Thoracic aorta (tissue), 2 donors: ENCODE data around the gene CFAP97D2. TPM values are rescaled to one million over a fixed set of nuclear protein-coding genes. Genes with fewer than 3 reads are reported as not detected.

Source experiments
- ATAC-seq: fragments of 150-250 bp; one replicate; pipeline ENCODE4 v1.8.0; 2017; ENCODE audit warnings: low read depth; ENCODE audit not compliant: insufficient number of reproducible peaks, low FRiP score
- DNase-seq: peaks from one replicate; pipeline ENCODE4 v3.0.0-alpha.2; 2020; ENCODE audit warnings: low spot score
- H3K27ac ChIP-seq, 2 donors: fragments of 200-600 bp; sonication (generic); 1 replicate in 1 of 2; 2 replicates in 1 of 2; pipeline ENCODE4 v1.5.1; 2016; ENCODE audit warnings: mild to moderate bottlenecking in 2 of 2, moderate library complexity in 2 of 2
- H3K27me3 ChIP-seq: fragments of 200-600 bp; sonication (generic); replicated peaks from 2 replicates; pipeline ENCODE4 v1.6.0; 2016; ENCODE audit warnings: mild to moderate bottlenecking; ENCODE audit not compliant: insufficient read depth
- H3K36me3 ChIP-seq: fragments of 200-600 bp; sonication (generic); one replicate; pipeline ENCODE4 v1.5.1; 2016
- H3K4me1 ChIP-seq, 2 donors: fragments of 200-600 bp; sonication (generic); 1 replicate in 1 of 2; 2 replicates in 1 of 2; pipeline versions ENCODE4 v1.5.1 to v1.6.0; 2016; ENCODE audit warnings: low read depth in 2 of 2, mild to moderate bottlenecking in 1 of 2; ENCODE audit not compliant: control insufficient read depth in 1 of 2
- H3K4me3 ChIP-seq: fragments of 200-600 bp; sonication (generic); 2 replicates; pipeline ENCODE4 v1.5.1; 2016; ENCODE audit warnings: mild to moderate bottlenecking
- H3K9me3 ChIP-seq: fragments of 200-600 bp; sonication (generic); 2 replicates; pipeline ENCODE4 v1.5.1; 2016
- total RNA-seq, 2 donors: library from RNA; depleted of rRNA; stranded (reverse); fragments of >200 nt; gene quantifications; one replicate each; pipeline versions ENCODE4 v1.1.0 to v1.2.3, GENCODE V29; 2016
- TF ChIP-seq, protein P1 (sequence below): fragments of 200-600 bp; sonication (generic); IDR thresholded peaks from one replicate; pipeline ENCODE4 v1.5.1; 2019; ENCODE audit warnings: antibody characterized with exemption

Gene CFAP97D2
- total RNA-seq, 2 donors from 2014 or later: not detected

DNA sequence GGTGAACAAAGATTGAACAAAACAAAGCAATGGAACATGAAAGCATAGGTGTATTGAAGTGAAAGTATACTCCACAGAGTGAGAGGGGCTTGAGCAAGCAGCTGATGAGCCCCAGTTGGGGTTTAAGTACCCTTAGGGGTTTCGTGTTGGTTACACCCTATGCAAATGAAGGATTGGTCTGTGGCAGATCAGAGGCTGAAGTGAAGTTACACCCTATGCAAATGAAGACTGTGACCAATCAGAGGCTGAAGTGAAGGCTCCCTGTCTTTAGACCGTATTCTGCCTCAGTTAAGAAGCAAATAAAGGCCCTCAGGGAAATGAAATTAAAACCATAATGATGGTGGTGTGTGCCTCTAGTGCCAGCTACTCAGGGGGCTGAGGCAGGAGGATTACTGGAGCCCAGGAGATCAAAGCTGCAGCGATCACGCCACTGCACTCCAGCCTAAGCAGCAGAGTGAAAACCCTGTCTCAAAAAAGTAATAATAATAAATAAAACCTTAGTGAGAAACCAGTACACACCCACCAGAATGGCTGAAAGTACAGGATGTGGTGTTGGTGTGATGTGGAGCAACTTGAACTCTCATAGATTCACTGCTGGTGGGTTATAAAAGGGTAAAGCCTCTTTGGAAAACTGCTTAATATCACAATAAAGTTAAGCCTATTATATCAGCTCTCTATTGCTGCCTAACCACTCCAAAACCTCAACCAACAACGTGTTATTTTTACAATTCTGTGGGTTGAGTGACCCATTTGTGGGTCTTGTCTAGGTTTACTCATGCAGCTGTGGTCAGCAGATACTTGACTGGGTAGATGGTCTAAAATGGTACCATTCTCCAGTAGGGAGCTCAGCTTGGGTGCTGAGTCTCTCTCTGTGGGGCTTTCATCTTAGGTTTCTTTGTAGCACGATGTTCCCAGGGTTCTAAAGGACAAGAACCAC is 89.6 kb downstream of the CFAP97D2 start:
- ATAC-seq (no peak), DNase-seq (no peak)
- no peaks in the 10 kb centered on the region for H3K4me1 ChIP-seq
- peaks cover 49% of the 10 kb centered on the region for H3K36me3 ChIP-seq
- H3K9me3 ChIP-seq: no peaks in the 10 kb centered on the region
- H3K27me3 ChIP-seq: no peaks in the 10 kb centered on the region
- no peak overlapping the region for H3K27ac ChIP-seq
- TF ChIP-seq, protein P1, sequence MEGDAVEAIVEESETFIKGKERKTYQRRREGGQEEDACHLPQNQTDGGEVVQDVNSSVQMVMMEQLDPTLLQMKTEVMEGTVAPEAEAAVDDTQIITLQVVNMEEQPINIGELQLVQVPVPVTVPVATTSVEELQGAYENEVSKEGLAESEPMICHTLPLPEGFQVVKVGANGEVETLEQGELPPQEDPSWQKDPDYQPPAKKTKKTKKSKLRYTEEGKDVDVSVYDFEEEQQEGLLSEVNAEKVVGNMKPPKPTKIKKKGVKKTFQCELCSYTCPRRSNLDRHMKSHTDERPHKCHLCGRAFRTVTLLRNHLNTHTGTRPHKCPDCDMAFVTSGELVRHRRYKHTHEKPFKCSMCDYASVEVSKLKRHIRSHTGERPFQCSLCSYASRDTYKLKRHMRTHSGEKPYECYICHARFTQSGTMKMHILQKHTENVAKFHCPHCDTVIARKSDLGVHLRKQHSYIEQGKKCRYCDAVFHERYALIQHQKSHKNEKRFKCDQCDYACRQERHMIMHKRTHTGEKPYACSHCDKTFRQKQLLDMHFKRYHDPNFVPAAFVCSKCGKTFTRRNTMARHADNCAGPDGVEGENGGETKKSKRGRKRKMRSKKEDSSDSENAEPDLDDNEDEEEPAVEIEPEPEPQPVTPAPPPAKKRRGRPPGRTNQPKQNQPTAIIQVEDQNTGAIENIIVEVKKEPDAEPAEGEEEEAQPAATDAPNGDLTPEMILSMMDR: no peak
- no peak overlapping the region for H3K4me3 ChIP-seq

DNA sequence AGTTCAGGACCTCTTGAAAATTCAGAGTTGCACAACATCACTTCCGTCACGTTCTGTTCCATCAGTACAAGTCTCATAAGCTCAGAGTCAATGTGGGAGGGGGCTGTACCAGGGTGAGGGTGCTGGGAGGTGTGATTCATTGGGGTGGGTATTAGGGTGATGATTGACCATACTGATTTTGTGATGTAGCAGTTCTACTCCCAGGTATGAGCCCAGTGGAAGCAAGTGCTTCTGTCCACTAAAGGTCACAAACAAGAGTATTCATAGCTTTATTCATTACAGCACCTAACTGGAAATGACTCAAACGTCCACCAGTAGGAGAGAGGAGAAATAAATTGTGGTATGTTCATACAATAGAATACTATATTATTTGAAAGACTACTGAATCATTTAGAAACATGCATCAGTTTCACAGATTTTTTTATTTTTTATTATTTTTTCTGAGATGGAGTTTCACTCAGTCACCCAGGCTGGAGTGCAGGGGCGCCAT is 90.3 kb downstream of the CFAP97D2 start:
- TF ChIP-seq, protein P1: no peak
- no peaks in the 10 kb centered on the region for H3K27me3 ChIP-seq
- no peak for ATAC-seq

More for the DNA sequence above, 90.3 kb downstream of the CFAP97D2 start:
- H3K4me3 ChIP-seq: no peak overlapping the region
- H3K4me1 ChIP-seq: no peaks in the 10 kb centered on the region
- peaks cover 45% of the 10 kb centered on the region for H3K36me3 ChIP-seq
- no peak for DNase-seq
- H3K27ac ChIP-seq: no peak overlapping the region
- H3K9me3 ChIP-seq: no peaks in the 10 kb centered on the region

Other genes starting within 250 kb of the CFAP97D2 start
- gene C13orf46, start 205.2 kb upstream of the CFAP97D2 start, total RNA-seq: 1 to 10 TPM; 1.1 TPM
- 10 to 100 TPM; 38.9 to 48.6 TPM for gene RASA3, start 46.6 kb upstream of the CFAP97D2 start, total RNA-seq
- gene CDC16, start 55.6 kb downstream of the CFAP97D2 start, total RNA-seq: 10 to 100 TPM; 45.4 to 73.3 TPM
- gene UPF3A, start 102.3 kb downstream of the CFAP97D2 start, total RNA-seq: 10 to 100 TPM; 25.3 to 32.8 TPM
- 10 to 100 TPM; 20.7 to 30.2 TPM for gene CHAMP1, start 135.2 kb downstream of the CFAP97D2 start, total RNA-seq